ENCODE measurements around the gene COX19.

The COX19 gene

DNA sequence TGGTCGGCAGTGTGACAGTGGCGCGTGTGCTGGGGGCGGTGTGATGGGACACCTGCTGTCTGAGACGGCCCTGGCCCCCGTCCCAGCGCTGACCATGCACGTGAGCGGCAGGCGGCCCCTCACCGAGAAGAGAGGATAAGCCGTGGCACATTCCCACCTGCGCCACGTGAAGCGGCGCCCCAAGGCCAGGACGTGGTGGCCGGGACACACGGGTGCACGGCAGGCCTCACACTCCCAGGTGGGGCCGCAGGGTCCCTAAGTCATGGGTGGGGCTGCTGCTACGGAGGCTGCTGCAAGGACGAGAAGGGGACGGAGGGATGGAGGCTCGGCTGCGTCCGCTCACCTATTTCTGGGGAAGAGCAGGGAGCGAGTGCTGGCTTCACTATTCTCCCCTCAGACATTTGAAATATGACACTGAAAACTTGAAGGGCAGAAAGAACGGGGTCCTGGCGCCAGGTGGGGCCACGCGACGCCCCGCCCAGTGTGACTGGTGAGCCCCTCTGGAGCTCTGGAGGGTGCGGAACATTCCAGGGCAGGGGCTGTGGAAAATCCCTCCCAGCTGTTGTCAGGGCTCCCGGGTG, 15.1 kb upstream of the COX19 start:
- Mint-ChIP-seq H3K27me3 (peaks cover 2% of the 10 kb centered on the region), H3K27ac (no peak overlapping the region), H3K36me3 (no peaks in the 10 kb centered on the region), H3K4me1 (ENCODE audit: low read depth) (peaks cover 5% of the 10 kb centered on the region), H3K9me3 (ENCODE audit: low read depth) (no peaks in the 10 kb centered on the region), H3K4me3 (no peak overlapping the region)

DNA sequence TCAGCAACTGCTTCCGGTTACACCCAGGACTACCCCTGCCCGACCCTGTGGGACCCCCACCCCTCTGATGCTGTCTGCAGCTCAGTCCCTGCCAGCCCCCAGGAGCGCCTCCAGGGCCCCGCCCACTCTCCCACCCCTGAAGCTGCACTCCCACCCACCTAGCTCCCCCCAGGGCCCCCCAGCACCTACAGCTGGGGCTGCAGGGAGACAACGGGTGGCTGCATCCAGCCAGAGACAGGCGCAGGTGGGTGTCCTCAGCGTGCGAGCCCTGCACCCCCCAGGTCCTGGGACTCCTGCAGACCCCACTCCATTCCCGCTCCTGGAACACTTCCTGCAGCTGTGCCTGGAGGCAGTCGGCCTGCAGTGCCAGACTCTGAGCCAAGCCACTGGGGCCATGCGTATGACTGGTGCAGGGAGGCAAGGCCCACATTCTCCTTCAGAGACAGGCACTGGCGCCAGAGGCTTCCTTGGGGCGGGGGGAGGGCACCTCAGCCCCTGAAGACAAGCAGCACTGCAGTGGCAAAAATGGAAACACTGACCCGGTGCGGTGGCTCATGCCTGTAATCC, 13.7 kb upstream of the COX19 start:
- Mint-ChIP-seq H3K27me3 (peaks cover 3% of the 10 kb centered on the region), H3K4me1 (ENCODE audit: low read depth) (peaks cover 5% of the 10 kb centered on the region), H3K27ac (no peak overlapping the region), H3K4me3 (no peak overlapping the region), H3K9me3 (ENCODE audit: low read depth) (no peaks in the 10 kb centered on the region), H3K36me3 (no peaks in the 10 kb centered on the region)

DNA sequence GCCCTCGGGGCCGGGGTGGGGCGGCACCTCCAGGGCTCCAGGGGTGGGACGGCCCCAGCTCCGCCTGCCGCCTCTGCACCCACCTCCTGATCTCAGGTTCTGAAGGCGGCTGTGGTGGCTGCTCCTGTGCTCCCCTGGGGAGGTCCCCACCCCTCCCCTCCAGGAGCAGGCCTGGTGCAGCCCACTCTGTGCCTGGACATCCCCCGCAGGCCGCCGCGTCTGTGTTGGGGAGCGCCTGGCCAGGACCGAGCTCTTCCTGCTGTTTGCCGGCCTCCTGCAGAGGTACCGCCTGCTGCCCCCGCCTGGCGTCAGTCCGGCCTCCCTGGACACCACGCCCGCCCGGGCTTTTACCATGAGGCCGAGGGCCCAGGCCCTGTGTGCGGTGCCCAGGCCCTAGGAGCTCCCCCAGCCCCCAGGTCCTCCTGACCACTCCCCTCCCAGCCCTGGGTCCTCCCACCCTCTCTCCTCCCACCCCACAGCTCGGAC, 13.1 kb upstream of the COX19 start:
- Mint-ChIP-seq H3K9me3 (ENCODE audit: low read depth) (no peaks in the 10 kb centered on the region), H3K27ac (no peak overlapping the region), H3K36me3 (no peaks in the 10 kb centered on the region), H3K27me3 (peaks cover 3% of the 10 kb centered on the region), H3K4me3 (no peak overlapping the region), H3K4me1 (ENCODE audit: low read depth) (peaks cover 5% of the 10 kb centered on the region)

DNA sequence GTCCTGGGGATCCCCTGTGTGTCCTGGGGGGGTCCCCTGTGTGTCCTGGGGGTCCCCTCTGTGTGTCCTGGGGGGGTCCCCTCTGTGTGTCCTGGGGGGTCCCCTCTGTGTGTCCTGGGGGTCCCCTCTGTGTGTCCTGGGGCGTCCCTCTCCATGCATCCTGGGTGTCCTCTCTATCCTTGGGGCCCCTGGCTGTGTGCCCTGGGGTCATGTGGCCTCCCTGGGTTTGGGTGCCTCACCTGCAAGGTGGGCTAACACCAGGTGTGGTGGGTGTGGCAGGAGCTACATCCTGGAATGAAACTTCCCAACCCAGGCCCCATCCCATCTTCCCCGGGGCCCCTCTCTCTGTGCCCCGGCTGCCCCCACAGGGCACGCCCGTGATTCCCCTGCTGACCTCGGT, 12.6 kb upstream of the COX19 start:
- Mint-ChIP-seq H3K27ac (no peak overlapping the region), H3K4me1 (ENCODE audit: low read depth) (peaks cover 2% of the 10 kb centered on the region), H3K4me3 (no peak overlapping the region), H3K36me3 (no peaks in the 10 kb centered on the region), H3K27me3 (peaks cover 3% of the 10 kb centered on the region), H3K9me3 (ENCODE audit: low read depth) (no peaks in the 10 kb centered on the region)

DNA sequence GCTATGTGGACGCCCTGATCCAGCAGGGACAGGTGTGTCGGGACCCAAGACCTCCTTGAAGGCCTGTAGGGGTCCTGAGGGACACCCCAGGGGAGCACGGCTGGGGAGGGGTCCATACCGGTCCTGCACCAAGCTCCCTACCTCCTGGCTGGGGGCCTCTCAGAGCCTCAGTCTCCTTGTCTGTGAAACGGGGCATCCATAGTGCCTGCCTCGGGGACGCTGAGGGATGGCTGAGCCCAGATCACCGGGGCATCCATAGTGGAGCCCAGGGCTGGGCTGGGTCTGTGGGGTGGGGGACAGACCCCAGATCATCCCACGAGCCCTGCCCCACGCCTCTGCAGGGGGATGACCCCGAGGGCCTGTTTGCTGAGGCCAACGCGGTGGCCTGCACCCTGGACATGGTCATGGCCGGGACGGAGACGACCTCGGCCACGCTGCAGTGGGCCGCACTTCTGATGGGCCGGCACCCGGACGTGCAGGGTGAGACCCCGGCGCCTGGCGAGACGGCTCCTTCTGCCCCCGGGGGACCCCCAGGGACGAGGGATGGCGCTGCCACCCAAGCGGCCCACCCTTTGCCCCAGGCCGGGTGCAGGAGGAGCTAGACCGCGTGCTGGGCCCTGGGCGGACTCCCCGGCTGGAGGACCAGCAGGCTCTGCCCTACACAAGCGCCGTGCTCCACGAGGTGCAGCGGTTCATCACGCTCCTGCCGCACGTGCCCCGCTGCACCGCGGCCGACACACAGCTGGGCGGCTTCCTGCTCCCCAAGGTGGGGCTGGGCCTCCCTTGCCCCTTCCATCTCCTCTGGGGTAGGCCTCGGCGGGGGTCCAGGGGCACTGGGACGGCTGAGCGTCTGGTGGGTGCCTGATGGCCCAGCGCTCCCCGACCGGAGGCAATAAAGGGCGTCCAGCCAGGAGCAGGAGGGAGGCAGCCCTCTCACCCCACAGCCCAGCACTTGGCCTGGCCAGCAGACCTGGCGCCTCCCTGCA, 11.7 kb upstream of the COX19 start:
- Mint-ChIP-seq H3K4me1 (ENCODE audit: low read depth) (no peaks in the 10 kb centered on the region), H3K9me3 (ENCODE audit: low read depth) (no peaks in the 10 kb centered on the region), H3K27ac (no peak overlapping the region), H3K27me3 (peaks cover 3% of the 10 kb centered on the region), H3K36me3 (no peaks in the 10 kb centered on the region), H3K4me3 (no peak overlapping the region)

DNA sequence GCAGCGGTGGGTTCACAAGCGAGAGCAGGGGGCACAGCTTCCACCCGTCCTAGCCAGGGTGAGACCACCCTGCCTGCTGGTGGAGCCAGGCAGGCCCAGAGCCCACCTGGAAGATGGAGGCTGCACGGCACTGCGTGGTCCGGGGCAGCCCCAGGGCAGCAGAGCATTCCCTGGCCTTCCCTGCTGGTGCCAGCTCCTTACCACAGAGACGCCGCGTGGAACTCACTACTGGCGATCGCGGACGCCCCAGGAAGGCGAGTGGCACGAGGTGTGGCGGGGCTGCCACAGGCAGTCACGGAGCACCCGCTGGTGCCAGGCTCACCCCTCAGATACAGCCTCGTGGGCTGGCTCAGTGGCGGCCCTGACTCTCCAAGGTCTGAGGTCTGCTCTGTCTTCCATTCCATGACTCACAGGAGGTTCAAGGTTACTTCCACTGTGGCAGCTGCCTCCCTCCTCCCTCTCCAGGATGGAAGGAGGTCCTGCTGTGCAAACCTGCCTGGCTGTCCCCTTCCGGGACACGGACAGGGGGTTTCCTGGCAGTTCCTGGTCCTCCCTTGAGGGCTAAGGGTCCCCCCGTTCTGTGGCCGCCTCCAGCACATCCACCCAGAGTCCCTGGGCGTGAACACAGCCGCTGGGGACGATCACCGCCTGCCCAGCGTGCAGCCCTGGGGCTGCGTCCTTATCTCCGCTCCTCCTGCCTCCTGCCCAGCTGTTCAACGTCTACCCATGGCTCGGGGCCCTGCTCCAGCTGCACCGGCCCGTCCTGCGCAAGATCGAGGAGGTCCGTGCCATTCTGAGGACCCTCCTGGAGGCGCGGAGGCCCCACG, 10.8 kb upstream of the COX19 start:
- Mint-ChIP-seq H3K9me3 (ENCODE audit: low read depth) (no peaks in the 10 kb centered on the region), H3K27me3 (peaks cover 3% of the 10 kb centered on the region), H3K36me3 (no peaks in the 10 kb centered on the region), H3K4me3 (no peak overlapping the region), H3K4me1 (ENCODE audit: low read depth) (no peaks in the 10 kb centered on the region), H3K27ac (no peak overlapping the region)

DNA sequence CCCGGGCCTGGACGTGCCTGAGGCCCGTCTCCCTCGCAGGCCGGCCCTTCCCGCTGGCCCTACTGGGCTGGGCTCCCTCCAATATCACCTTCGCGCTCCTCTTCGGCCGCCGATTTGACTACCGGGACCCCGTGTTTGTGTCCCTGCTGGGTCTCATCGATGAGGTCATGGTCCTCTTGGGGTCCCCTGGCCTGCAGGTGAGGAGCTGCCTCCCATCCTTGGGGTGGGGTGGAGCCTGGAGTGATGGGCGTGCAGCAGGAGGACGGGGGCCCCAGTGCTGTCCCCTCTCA, 9.7 kb upstream of the COX19 start:
- Mint-ChIP-seq H3K4me3 (no peak overlapping the region), H3K27me3 (peaks cover 3% of the 10 kb centered on the region), H3K4me1 (ENCODE audit: low read depth) (no peaks in the 10 kb centered on the region), H3K36me3 (no peaks in the 10 kb centered on the region), H3K9me3 (ENCODE audit: low read depth) (no peaks in the 10 kb centered on the region), H3K27ac (no peak overlapping the region)

DNA sequence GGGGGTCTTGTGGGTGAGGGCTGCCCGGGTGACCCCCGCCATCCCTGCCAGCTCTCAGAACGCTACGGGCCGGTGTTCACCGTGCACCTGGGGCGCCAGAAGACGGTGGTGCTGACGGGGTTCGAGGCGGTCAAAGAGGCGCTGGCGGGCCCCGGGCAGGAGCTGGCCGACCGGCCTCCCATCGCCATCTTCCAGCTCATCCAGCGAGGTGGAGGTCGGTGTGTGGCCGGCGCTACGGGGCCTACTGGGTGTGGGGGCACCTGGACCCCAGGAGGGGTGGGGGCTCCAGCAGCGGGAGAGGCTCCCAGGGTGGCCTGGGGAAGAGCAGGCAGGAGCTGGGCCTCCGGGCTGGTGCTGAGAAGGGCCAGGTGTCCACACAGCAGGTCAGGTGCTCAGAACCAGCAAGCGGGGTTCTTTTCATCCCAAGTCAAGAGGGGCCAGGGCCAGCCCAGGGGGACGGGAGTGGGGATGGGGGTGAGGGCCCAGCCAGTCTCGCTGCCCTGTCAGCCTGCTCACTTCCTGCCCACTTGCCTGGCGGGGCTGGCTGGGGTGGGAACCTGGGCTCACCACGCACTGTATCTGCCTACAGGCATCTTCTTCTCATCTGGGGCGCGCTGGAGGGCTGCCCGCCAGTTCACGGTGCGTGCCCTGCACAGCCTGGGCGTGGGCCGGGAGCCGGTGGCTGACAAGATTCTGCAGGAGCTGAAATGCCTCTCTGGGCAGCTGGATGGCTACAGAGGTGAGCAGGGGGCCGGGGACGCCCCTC, 9.2 kb upstream of the COX19 start:
- Mint-ChIP-seq H3K9me3 (ENCODE audit: low read depth) (no peaks in the 10 kb centered on the region), H3K36me3 (no peaks in the 10 kb centered on the region), H3K27me3 (peaks cover 3% of the 10 kb centered on the region), H3K4me1 (ENCODE audit: low read depth) (no peaks in the 10 kb centered on the region), H3K27ac (no peak overlapping the region), H3K4me3 (no peak overlapping the region)

DNA sequence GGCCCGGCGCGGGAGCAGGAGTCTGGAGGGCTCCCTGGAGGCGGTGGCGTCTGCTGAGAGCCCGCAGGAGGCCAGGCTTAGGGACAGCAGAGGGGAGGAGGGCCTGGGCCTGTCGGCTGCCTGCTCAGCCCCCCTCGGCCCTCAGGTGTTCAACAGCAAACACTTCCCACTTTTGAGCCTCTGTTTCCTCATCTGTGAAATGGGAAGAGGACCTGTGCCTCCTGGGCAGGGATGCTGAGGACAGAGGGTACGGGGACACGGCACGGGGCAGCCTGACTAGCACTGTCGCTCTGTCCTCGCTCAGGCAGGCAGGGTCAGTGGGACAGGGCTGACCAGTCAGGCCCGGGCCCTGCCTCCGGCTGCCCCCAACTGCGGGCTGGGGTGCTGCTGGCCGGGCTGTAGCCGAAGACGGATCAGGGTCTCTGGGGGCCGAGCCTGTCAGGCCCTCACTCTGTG, 8.3 kb upstream of the COX19 start:
- no peaks in the 10 kb centered on the region for H3K4me1 Mint-ChIP-seq (ENCODE audit: low read depth)

DNA sequence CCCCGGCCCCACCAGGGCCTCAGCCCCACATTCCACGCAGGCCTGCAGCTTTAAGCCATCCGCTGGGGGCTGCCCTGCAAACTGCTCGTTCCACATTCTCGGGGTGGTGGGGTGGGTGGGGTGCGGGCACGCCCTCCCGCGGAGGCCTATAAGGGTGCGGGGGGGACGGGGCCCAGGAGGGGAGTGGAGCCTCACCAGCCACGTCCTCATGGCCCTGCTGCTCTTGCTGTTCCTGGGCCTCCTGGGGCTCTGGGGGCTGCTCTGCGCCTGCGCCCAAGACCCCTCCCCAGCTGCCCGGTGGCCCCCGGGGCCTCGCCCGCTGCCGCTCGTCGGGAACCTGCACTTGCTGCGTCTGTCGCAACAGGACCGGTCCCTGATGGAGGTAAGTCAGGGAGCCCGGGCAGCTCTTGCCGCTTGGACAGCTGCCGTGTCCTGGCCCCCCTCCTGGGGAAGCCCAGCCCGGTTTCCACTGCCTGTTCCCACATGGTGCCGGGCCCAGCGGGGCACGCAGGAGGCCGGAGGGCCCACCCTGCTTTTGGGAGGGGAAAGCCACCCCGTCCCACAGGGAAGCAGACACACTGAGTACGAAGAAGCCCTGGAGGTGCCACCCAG, 7.8 kb upstream of the COX19 start, which contains the start of gene CYP2W1:
TSS of gene CYP2W1 (plus strand) at position 178 of the 612 bp plus-strand sequence. CDS start at position 209, 31 bp downstream.
- Mint-ChIP-seq H3K4me1 (ENCODE audit: low read depth) (no peaks in the 10 kb centered on the region), H3K27me3 (peaks cover 3% of the 10 kb centered on the region), H3K4me3 (no peak within 1 kb of the TSS), H3K36me3 (no peaks in the 10 kb centered on the region), H3K27ac (no peak within 1 kb of the TSS), H3K9me3 (ENCODE audit: low read depth) (no peaks in the 10 kb centered on the region)

More for the DNA sequence above, 8.3 kb upstream of the COX19 start:
- Mint-ChIP-seq H3K9me3 (ENCODE audit: low read depth) (no peaks in the 10 kb centered on the region), H3K4me3 (no peak overlapping the region), H3K27ac (no peak overlapping the region), H3K36me3 (no peaks in the 10 kb centered on the region), H3K27me3 (peaks cover 3% of the 10 kb centered on the region)

DNA sequence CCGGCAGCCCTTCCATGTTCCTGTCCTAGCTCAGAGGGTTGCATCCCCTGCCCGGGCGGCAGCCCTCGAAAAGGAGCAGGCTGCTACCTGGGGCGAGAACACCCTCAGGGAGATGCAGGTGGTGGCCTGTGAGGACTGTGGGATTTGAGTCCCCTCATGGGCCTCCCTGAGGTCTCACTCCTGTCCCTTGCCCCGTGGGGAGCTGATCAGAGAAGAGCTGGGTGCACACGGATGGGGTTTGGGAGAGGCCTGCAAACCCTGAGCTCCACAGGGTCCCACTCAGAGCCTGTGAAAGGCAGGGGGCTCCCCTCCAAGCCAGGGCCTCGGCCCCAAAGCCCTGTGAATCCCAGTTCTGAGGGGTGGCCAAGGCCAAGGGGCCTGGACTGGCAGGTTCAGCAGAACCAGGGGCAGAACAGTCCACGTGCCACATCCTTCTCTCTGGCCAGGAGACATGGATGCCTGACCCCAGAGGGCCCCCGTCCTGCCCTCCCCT, 7.2 kb upstream of the COX19 start:
- no peaks in the 10 kb centered on the region for H3K9me3 Mint-ChIP-seq (ENCODE audit: low read depth)
- peaks cover 3% of the 10 kb centered on the region for H3K27me3 Mint-ChIP-seq
- no peaks in the 10 kb centered on the region for H3K4me1 Mint-ChIP-seq (ENCODE audit: low read depth)
- H3K36me3 Mint-ChIP-seq: no peaks in the 10 kb centered on the region
- no peak overlapping the region for H3K27ac Mint-ChIP-seq
- H3K4me3 Mint-ChIP-seq: no peak overlapping the region

DNA sequence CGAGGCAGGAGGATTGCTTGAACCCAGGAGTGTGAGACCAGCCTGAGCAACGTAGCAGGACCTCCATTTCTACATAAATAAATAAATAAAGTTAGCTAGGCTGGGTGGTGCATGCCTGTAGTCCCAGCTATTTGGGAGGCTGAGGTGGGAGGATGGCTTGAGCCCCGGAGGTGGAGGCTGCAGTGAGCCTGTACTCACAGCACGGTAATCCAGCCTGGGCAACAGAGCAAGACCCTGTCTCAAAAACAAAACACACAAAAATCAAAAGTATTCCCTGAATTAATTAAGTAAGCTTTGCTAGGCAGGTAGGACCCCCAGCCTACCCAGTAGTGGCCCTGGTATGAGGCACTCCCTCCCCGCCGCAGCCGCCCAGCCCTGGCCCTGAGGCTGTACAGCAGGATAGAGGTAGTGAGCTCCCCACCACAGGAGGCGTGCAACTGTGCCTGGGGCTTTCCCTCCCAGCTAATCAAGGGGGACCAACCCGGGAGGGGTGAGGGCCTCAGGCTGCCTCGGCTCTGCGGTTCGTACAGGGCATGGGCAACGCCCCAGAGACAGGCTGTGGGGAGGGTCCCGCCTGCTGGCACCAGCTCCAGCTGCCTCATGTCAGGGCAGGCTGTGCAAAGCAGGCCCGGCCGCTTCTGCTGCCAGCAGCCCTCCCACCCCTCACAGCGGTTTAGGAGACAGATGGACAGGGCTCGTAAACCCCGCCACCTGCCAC, 6.6 kb upstream of the COX19 start:
- H3K36me3 Mint-ChIP-seq: no peaks in the 10 kb centered on the region
- H3K27me3 Mint-ChIP-seq: peaks cover 3% of the 10 kb centered on the region
- no peak overlapping the region for H3K27ac Mint-ChIP-seq
- H3K4me3 Mint-ChIP-seq: no peak overlapping the region
- no peaks in the 10 kb centered on the region for H3K4me1 Mint-ChIP-seq (ENCODE audit: low read depth)
- no peaks in the 10 kb centered on the region for H3K9me3 Mint-ChIP-seq (ENCODE audit: low read depth)

DNA sequence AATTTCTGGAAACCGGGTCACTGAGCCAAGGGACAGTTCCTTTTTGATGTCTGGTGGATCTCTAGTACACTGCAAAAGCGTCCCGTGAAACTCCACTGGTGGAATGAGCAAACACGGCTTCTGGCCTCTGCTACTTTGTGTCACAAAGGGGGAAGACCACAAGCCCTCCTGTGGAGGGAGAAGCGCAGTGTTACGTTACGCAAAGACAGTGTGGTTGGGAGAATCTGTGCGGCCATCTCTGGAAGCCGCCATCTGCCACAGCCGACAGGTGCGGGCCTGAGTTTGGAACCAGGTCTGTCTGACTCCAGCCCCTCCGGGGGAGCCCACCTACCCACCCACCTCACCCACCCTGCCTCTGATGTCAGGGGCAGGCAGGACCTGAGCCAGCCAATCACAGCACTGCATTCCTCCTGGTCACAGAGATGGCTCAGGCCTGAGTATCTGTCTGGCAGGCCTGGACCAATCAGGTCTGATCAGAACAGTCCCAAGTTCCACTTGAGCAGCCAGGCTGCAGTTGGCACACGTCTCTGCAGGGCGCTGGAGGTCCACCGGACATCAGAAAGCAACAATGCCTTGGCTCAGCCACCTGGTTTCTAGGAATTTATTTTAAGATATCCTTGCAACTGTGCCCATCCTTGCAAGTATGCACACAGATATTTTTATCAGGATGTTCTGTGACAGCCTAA, 4.7 kb upstream of the COX19 start:
- Mint-ChIP-seq H3K4me1 (ENCODE audit: low read depth) (no peaks in the 10 kb centered on the region), H3K36me3 (no peaks in the 10 kb centered on the region)

More for the DNA sequence above, 4.7 kb upstream of the COX19 start:
- Mint-ChIP-seq H3K27ac (no peak overlapping the region), H3K9me3 (ENCODE audit: low read depth) (no peaks in the 10 kb centered on the region), H3K27me3 (no peaks in the 10 kb centered on the region), H3K4me3 (no peak overlapping the region)
